Kidney glomerular epithelial cell (primary cell): ENCODE data around the gene MAGI2.
A peak's percentile ranks its signal among the peaks of the same experiment; 100 is the strongest.

Source experiments
- DNase-seq: peaks from one replicate; lab custom pipeline; 2025; lab: John Stamatoyannopoulos, UW

MAGI2 gene

DNA sequence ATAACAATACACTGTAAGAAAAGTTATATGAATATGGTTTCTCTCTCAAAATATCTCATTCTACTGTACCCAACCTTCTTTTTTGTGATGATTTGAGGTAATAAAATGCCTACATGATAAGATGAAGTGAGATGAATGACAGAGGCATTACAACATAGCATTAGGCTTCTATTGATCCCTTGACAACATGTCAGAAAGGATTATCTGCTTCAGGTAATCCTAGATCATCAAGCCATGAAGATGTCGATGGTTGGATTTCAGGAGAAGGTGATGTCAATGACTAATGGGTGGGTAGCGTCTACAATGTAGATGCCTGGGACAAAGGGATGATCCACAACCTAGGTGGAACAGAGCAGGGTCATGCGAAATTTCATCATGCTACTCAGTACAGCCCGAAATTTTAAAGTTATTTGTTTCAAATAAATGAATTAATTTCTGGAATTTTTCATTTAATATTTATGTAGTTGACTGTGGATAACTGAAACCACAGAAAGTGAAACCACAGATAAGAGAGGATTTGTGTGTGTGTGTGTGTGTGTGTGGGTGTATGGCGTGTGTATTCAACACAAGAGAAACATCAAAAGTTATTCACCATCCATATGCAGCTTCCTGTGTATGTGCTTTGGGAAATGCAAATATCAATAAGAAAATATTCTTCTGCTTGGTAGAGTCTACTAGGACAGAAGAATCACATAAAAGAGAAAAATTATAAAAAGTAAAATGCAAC, 77.0 kb downstream of the MAGI2 start:
- DNase-seq: no peak

DNA sequence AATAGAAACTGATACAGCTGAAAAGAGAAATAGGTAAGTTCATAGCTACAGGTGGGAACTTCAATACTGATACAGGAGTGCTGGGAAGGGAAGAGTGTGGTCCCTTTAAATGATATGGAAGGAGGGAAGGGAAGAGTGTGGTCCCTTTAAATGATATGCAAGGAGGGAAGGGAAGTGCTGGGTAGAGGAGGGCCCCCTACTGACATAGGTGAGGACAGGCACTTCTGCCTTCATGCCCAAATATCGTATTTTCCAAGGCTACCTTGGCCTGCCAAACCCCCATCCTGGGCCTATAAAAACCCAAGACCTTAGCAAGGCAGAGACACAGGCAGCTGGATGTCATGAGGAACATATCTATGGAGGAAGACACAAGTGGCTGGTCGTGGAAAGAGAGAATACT, 92.3 kb downstream of the MAGI2 start:
- DNase-seq: no peak

DNA sequence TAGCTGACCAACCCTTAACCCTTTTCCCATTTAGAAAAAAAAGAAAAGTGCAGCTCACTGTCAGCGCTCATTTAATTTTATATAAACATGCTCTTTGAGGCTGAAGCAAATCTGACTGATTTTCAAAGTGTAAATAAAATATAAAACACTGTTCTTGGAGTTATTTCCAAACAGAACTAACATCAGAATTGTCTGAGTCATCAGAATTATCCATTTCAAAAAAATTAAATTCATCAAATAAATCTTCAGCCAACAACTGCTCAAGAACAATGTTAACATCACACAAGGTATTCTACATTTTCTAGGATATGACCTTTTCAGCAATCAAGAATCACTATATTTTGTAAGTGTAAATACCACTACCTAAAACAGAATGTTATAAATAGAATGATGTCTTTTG, 93.6 kb downstream of the MAGI2 start:
- no peak for DNase-seq

DNA sequence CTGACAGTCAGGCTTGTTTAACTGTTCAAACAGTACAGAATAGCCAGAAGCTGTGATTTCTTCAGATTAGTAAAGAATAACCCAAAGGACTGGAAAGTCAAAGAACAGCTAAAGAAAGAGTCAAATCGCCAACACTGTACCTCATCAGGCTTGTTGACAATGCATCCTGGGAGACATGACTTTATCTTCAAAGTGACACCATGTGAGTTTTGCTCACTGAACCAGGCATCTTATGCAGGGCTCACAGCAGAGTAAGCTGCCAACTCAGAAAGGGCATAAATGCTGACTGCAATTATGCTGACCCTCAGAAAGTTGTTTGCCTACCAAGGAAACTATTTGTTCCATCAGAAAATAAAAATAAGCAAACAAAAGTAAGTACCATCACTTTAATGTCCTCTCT, 96.4 kb downstream of the MAGI2 start:
- DNase-seq: no peak

DNA sequence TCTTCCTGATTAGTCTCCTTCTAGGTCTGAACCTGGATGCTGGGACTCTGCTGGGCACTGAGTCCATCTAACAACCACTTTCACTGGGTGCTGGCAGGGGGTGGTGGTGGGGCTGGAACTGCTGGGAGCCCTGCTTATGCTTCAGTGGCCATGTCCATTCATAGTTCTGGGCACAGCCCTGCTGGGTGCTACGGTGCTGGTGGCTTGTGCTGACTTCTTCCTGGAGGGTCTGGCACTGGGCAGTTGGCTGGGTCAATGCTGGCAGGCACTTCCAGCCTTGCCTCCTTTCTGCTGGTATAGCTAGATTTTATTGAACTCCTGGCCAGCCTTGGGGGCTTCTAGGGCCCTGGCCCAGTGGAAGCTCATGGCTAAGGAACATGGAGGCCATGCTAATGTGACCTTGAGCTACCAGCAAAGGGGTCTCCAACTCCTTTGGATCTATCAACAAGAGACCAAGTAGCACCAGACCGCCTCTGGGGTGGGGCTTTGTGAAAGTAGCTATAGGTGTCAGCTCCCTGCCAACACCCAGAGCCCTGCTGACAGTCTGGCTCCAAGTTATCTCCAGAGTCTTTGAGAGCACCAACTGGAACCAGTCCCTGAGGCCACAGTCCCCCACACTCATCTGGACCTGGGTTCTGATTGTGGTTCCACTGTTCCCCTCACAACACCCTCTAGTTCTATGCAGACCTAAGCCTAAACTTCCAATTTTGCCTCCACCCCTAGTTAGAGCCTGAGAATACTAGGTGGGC, 99.6 kb downstream of the MAGI2 start:
- DNase-seq: no peak

DNA sequence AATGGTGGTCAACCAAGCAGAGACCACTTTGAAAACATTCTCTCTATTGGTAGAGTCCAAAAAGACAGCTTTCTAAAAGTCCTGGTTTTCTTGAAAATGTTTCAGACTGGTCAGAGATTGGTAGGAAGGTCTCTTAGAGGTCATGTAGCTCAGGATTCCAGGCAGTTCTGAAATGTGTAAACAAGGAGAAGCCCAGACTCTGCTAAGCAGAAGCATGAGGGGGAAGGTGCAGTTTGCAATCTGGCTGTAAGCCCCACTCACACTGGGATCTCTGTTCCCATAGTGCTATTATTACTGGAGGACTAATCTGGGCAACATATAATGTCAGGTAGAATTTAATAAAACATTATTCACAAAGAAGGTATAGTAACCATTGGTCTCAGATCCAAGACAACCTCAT, 101.1 kb downstream of the MAGI2 start:
- DNase-seq: no peak

DNA sequence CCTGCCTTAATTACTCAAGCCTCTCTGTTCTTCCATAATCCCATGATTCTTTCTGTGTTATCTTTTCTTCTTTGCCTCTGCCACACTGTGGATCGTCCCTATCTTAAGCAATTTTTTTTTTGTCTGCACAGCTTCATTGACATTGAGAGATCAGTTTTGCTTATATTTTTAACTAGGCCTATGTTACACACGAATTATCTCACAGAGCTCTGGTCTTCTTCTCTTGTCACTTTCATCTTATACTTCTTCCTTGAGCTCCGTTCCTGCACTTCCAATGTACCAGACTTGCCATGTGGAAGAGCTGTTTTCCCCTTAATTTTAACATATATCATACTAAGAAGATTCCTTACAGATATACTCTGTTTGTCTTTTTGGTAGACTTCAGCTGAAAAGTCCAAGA, 106.1 kb downstream of the MAGI2 start:
- no peak for DNase-seq

DNA sequence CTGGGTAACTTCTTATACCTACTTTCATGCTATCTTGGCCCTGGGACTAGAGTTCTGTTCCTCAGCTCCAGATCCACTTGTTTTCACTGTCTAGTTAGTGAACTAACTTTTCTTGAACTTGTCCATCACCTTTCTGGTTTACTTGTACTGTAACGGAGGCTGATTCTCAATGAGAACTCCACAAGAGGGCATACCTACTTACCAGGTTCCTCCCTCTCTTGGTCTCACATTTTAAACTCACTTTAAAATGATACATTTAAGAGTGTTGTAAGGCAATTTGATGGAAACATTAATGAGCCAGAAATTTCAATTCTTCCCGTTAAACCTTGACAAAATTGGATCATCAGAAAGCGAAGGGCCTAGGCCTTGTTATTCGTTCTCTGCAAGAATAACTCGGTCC, 111.6 kb downstream of the MAGI2 start:
- DNase-seq: no peak

DNA sequence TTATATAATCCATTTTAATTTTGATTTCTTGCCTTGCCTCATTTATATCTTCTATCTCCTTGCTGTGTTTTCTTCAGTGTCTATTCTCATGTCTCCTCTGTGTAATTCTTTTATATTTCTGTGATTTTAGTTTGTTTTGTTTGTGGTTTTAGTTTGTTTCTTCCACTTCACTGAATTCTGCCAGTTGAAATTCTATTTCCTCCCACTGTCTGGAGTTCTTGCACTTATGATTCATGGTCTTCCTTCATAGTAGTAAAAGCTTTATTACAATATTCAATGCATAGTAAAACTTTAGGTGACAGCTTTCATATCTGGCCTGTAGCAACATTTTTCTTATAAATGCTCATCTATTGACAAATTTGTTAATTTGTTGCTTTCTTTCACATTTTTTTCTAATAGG, 113.3 kb downstream of the MAGI2 start:
- DNase-seq: peak; percentile 51

DNA sequence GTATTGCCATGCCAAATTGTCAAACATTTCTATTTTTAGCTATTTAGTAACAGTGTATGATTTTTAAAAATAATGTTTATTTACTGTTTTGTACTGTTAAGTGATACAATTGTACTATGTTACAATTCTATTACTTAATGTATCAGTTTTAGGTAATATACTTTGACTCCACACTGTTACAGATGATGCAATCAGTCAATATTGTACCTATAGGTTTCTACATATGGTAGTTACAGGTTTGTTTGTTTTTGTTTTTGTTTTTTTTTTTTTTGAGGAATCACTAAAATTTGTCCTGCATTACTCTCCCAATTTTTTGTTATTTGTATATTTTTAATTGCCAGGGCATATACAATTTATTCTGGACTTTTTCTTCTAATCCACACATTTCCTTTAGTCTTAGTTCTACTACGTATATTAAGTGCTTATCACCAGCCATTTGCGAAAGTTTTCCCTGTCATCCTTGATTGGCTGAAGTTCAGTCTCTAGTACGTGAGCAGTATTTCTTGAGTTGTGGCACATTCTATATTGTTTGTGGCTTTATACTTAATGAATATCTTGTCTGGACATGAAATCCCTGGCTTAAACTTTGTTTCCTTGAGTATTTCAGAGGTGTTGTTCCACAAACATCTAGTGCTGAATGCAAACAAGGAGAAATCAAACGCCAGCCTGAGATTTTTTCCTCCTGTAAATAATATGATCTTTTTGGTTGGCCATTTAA, 114.1 kb downstream of the MAGI2 start:
- no peak for DNase-seq

DNA sequence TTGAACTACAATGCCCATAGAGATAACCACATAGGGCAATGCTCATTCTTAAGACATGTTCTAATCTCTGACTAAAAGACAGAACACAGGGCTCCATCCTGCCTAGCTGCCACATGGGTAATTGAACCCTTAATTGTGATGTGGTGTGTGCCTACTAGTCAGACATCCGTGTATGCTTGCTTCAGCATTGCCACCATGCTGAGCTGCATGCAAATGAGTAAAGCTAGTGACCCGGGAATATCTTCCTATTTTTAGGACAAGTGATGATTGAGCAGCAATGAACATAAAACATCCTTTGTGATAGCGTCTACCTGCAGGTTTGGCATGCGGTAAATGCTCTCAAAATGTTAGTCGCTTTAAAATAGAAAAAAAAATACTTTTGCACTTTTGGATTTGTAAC, 115.8 kb downstream of the MAGI2 start:
- DNase-seq: no peak

DNA sequence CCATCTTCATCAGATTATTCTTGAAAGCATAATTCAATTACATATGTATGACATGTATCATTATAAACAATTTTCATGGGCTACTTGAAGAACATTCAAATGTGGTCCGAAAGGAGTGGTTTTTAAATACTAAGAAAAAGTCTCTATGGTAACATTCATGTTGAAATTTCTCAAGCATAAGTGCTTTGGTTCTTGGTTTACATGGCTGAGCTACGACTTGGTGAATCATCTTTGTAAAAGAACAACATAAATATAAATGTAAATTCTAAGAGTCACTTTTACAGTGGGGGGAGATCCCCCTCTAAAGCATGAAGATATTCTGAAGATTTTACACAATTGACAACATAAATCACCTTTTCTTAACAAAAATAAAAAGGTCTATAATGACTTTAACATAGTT, 118.6 kb downstream of the MAGI2 start:
- no peak for DNase-seq

DNA sequence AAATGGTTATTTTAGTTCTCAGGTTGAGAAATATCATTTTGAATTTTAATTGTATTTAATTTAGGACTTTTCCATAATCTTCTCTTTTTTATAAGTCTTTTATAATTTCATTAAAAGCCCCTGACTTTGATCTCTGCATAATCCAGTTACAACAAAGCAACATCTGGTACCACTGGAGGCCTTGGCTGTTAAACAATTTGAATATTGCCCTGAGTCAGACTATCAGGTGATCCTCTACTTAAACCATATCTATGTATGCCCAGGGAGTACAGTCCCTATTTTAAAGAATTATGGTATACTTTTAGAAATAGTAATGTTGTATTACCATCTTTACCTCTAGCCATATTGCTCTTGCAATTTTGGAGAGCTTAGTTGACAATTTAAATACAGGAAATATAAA, 119.1 kb downstream of the MAGI2 start:
- no peak for DNase-seq

DNA sequence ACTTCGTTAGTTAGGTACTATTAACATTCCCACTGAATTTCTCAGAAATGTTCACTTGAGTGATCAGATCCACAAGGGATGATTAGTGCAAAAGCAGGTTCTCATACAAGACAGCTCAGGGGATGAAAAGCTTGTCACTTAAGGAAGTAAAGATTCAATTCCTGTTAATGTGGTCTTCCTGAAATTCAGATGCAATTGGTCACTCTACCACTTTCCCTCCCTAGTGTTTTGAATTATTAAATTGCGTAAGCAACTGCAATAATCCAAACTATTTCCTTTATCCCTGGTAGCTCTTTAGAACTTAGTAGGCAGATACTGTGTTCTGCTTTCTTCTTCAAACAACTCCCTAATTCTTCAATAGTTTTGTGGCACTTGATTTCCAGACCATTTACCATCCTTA, 121.4 kb downstream of the MAGI2 start:
- no peak for DNase-seq

DNA sequence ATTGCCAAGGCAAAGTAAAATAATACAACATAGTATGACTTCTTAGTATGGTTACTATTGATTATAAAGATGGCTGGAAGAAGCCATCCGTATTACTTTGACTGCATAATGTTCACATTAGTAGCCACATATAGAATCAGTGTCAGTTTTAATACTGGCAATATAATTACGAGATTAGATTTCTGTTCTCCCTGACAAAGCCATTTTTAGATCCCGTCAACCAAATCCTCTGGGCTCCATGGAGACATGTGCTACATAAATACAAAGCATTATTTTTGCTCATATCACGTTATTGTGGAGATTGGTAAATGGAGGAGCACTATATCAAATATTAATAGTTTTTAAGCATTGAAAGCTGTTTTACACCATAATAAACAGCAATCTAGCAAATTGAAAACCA, 124.0 kb downstream of the MAGI2 start:
- DNase-seq: no peak

DNA sequence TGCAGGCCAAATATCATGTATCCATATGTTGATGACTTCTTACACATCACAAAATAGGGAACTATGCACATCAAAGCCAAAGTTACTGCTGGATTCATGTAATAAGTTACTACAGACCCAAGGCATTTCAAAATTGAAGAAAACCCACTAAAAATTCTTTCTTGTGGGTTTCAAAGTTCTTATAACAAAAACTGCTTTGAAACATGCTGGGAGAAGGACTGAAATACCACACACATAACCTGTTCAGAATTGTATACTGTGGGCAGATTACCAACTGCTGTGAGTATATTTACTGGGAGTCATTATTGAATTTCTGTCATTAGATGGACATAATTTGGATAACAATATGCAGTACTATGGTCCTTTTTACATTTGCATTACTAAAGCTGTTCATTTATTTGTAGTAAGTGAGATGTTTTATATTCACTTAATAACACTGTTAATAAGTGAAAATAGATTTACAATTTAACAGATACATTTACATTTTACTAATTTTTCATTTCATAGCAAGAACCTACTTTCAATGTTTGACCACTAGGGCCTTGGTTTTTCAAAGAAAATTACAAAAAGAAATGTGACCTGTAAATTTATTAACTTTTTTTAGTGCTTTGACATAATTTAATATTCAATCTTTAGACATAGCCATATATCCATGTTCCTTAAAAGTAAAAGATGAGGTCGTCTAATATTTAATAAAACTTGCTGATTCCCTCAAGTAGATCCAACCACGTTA, 132.6 kb downstream of the MAGI2 start:
- no peak for DNase-seq

DNA sequence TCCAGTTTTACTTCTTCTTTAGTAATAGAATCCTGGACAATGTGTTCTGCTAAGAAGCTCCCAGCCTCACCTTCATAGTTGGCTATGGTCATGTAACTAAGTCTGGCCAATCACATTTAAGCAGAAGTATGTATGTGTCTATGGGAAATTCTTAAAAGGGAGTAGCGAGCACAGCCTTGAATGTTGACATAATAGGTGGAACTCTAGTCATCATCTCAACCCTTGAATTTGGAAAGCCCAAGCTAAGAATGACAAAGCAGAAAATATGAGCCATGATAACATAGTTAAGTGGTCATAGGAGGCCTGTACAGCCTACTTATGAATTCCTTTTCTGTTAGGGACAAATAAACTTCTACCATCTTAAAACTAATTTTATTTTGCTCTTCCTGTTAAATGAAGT, 134.1 kb downstream of the MAGI2 start:
- no peak for DNase-seq

DNA sequence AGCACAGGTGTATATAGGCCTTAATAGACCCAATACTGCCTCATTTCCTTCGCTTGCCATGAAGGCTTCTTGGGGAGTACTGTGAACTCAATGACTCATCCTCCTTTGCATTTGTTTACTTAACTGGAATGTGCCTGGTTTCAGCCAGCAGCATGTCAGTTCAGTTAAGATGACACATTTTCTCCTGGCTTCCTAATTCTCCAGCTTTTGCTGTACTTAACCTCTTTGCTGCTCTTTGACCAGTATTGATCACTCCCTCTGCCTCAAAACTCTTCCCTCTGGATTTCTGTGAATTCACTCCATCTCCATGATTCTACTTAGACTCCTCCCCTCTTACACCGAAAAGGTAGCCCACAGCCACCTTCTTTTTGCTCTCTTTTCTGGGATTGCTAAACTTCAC, 135.7 kb downstream of the MAGI2 start:
- peak; percentile 77 for DNase-seq

DNA sequence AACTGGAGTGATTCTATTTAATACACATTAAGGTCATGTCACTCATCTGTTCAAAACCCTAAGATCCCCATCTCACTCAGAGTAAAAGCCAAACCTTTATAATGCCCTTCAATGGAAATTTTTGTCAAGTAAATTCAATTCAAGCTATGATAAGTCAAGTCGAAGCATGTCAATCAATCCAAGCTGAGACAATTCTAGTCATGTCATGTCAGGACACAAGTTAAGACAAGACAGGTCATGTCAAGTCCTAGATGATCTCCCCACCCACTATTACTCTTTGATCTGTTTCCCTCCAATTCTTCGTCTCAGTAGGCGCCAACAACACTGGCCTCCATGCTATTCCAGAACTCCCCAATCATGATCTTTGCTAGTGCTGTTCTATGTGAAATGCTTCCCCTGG, 141.4 kb downstream of the MAGI2 start:
- DNase-seq: no peak

DNA sequence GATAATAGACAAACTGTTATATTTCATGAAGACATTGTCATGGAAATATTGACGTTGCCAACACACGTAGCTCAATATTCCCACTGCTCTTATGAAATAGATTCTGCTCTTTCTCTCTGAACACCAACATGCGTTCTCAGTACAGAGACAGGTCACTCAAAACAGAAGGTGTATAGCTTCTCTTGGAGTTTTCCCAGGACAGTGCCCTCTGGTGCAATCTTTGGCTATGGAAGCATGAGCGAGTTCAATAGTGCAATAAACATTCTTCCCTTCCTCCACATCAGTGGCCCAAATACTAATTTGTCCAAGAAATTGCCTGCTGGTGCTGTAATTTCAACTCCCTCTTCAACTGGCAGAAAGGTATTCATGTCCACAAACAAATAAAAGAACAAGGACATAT, 145.3 kb downstream of the MAGI2 start:
- peak; percentile 40 for DNase-seq

DNA sequence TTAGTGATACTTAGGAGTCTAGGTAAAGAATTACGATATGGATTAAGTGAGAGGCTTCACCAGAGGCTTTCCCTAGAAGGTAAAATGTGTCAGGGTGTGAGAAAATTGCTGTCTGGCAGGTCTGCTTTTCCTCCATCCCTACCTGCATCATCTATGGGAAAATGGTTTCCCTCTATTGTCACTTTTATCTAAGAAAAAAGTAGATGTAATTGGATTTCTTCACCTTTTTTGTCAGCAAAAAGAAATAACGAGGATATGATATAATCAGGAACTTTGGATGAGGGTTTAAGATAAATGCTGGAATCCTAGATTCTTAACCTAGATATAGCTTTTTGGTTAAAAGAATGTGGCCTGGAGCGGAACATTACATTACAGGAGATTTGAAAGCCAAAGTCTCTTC, 146.1 kb downstream of the MAGI2 start:
- no peak for DNase-seq

DNA sequence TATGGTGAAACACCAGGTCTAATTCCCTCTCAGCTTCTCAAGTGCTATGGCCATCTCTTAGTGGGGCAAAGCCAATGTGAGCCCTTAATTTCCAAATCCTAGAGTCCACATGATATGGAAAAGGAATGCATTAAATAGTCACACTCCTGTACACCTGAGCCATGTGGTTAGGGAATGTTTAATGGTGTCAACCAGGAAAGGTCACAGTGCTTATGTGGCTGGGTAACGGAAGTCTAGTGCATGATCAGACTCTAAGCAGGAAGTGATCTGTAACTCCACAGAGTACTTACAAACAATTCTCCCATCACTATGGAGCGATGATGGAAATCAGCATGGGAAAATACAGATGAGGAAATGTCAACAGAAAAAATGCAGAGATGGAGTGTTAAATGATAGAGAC, 148.8 kb downstream of the MAGI2 start:
- no peak for DNase-seq

DNA sequence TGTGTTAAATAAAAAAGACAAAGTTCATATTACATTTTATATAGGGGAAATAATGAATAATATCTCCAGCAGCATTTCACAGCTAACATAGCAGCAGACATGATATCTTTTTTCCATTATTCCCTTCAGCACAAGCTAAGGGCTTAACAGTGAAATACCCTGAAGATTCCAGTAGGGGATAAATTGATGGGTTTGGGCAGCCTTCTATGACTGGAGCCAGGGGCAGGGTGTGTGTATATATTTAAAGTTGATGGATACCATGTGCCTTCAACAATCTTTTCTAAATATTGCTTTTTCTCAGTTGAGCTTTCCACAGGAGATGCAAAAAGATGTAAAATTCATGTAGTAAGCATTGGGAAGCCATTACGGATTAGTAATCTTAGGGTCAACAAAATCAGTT, 151.2 kb downstream of the MAGI2 start:
- no peak for DNase-seq
